Stimulated activated CD8-positive, alpha-beta memory T cell treated with anti-CD3 and anti-CD28 coated beads, Interleukin-15, amount 100 ng/mL, for 1 hour (primary cell): ENCODE measurements around the gene UGDH.
"Not testable (repeated sequence)": the region's sequence is repeated elsewhere in the genome, so short reads cannot be mapped to it uniquely, and the experiment has no call there.

Experiments
- DNase-seq: peaks from one replicate; pipeline ENCODE4 v3.0.0-alpha.2; 2020; ENCODE audit warnings: low read depth

UGDH gene

DNA sequence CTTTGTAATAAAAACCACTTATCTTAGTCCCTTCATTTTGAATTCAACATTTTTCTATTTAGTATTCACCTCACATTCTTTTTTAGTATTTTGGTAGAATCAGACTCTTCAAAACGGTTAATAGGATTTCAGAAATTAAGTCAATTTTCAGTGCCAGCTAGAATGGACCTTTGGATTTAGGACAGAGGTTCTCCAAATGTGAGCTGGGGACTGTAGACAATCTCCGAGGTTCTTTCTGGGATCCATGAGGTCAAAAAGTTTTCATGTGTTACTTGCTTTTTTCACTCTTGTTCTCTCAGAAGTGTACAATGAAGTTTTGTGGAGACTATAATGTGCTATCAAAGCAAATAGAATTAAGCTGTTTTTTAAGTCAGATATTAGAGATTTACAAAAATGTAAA is 2.3 kb upstream of the UGDH start:
- DNase-seq: no peak

DNA sequence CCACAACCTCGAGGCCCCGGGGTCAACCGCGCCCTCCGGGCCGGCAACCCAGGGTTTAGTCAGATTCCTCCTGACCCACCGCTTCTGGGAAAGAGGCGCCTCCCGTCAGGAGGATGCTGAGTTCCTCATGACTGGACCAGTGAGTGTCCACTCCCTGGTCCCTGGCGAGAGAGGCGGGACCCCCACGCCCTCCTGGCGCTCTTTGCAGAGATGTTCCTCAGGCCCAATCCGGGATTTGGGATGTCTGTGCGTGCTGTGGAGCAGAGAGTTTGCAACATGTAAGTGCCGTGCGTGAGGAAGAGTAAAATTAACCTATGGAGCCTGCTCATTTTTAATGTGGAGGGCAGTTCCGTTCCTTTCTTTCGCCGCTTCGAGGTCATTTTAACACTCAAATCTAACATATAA is 824 bp upstream of the UGDH start:
- no peak for DNase-seq

DNA sequence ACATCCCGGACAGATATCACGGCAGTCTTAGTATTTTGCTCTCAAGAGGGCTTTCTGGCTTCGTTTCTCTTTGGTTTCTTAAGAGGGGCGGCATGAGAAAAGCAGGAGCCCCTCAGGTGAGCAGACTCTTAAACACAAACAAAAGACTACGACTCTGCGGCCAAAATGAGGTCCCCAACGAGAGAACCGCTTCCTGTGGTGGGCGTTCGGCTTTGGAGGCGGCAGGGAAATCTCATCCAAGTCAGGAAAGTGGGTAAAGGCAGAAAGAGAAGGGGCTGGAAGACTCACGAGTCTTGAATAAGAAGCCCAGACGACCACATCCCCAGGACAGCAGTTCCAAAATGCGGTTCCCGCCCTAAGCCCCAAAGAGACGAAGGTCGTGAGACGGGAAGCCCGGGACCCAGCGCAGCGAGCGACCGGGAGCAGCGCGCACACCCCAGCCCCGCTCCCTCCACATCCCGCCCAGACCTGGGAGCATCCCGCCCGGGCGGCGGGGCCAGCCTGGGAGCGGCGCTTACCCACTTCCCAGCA is 409 bp downstream of the UGDH start:
- no peak for DNase-seq

DNA sequence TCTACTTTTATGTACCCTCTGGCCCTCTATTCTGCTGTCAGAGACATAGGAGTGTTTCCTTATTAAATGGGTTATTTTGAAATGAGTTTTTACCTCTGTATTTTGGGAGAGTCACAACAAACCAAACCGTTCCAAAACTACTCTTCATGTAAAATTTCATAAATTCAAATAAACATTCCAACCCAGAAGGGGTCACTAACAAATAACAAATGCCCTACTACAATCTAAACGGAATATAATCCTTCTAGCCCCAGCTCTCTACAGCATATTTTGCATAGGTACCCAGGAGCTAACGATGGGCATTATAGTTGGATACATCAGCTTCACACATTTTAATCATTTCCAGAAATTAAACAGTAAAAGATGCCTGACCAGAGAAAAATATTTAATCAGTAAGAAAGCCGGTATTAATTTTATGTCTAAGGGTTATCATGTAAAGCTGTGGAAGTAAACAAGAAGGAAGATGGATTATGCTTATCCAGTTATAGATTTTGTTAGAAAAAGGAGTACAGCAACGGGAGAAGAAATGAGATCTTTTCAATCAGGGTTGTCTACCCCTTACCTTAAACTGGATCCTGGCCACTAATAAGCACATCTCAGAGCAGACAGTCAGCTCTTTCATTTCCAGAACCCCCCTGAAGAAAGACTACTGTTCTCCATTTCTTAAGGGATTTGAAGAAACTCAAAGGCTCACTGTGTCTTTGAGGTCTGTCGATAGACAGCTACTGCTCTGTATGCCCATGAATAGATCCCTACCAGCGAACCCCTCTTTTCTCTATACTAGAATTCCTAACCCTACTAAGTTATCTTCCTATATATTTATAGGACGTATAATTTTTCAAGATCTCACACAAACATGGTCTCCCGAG is 1.2 kb downstream of the UGDH start:
- DNase-seq: no peak

DNA sequence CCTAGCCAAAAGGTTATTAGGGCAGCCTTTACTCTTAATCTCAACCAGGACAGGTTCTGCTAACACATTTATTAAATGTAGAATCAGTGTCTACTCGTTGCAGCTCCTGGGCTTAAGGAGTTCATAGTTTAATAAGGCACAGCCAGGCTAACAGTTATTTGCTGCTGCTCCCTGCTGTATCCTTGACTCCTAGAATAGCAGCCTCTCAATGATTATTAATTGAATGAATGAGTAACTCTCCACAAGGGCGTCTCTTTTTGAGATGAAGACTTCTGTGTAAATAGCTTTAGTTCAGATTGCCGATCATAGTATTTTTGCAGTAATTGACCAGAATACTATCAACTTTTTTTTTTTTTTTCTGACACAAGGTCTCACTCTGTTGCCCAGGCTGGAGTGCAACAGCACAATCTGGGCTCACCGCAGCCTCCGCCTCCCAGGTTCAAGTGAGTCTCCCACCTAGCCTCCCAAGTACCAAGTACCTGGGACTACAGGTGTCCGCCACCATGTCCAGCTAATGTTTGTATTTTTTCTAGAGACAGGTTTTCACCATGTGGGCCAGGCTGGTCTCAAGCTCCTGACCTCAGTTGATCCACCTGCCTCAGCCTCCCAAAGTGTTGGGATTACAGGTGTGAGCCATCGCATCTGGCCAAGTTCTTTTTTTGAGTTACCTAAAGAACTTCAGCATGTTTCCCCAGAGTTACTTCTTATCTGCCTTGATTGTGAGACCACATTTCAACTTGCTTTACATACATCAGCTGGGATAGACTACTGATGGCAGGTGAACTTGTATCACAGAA is 2.9 kb downstream of the UGDH start:
- DNase-seq: no peak

DNA sequence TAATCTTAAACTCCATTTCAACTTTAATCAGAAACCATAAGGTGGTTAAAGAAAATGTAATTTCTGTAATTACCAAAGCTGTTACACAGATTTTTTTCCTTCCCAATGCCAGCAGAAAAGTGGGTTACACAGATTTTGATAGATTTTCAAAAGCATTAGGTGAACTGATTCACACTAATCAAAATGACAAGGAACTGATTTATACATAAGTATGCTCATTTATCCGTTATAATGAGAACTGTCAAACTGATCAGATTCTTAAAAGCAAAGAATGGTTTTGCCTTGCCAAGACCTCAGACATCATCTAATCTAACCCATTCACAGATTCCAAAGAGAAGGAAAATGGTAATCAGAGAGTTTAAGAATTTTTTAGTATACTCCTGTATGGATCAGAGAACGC is 5.2 kb downstream of the UGDH start:
- DNase-seq: no peak

DNA sequence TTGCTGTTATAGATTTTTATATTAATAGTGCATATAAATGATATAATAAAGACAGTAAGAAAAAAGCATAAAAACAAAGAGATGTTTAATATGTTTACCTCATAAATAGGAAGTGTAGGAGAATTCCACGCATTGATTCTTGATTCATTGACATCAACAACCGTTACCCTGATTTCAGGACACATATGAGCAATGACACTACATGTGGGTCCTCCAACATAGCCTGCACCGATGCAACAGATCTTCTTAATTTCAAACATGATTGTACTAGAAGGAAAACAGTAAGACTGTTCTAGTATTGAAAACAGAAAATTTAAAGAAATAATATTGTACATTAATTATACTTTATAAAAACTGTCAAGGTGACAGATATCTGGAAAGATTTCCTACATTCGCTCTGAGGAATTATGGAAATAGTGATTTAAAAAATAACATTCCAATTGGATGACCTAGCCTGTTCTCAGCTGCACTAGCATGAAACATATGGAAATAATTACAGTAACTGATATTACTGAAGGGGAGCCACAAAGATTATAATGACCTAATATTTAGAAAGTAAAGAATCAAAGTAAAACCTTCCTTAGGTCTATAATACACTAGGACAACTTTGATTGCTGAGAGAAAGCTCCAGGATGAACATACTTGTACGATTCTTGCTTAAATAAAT is 5.9 kb downstream of the UGDH start:
- no peak for DNase-seq

DNA sequence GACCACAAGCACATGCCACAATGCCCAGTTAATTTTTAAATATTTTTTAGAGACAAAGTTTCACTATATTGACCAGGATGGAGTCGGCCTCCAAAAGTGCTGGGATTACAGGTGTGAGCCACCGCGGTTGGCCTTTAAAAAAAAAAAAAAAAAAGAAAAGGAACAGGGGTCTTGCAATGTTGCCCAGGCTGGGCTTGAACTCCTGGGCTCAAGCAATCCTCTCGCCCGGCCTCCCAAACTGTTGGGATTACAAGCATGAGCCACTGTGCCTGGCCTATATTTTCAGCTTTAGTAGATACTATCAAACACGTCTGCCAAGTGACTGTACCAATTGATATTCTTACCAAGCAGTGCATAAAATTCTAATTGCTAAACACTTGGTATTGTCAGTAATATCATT is 8.8 kb downstream of the UGDH start:
- DNase-seq: no peak

DNA sequence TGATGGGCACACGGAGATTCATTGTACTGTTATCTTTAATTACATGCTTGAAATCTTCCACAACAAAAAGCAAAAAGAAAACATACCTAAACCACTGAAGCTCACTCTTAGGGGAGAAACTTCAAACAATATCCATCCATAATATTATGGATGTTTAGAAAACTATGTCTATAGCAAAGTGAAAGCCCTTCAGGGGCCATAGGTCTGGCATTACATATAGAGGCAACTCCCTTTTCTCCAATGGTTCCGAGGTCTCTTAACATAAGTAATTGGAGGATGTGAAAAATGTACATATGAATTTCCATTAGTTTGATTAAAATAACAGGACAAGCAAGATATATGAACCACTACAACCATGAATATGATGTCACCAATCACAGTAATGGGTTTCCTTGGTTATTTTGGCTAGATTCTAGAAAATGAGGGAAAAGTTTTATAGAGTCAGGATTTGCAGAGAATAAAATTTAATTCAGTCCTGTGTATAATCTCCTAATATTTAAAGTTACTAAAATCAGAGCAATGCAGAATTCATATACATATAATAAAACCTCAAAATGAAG is 10.8 kb downstream of the UGDH start:
- no peak for DNase-seq

DNA sequence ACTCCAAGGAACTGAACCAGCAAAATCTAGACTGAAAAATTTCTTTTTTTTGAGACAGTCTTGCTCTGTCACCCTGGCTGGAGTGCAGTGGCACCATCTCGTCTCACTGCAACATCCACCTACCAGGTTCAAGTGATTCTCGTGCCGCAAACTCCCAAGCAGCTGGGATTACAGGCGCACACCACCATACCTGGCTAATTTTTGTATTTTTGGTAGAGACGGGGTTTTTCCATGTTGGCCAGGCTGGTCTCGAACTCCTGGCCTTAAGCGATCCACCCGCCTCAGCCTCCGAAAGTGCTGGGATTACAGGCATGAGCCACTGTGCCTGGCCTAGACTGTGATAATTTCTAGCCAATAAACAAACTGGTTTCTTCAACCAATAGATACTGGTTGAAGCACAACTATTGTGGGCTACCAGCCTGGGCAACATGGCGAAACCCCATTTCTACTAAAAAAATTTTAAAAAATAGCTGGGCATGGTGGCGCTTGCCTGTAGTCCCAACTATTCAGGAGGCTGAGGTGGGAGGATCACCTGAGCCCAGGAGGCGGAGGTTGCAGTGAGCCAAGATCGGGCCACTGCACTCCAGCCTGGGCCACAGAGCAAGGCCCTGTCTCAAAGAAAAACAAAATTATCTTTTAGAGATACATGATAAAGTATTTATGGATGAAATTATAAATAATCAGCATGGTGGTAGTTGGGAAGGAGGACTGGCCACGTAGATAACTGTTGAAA is 11.4 kb downstream of the UGDH start:
- not testable (repeated sequence) for DNase-seq

DNA sequence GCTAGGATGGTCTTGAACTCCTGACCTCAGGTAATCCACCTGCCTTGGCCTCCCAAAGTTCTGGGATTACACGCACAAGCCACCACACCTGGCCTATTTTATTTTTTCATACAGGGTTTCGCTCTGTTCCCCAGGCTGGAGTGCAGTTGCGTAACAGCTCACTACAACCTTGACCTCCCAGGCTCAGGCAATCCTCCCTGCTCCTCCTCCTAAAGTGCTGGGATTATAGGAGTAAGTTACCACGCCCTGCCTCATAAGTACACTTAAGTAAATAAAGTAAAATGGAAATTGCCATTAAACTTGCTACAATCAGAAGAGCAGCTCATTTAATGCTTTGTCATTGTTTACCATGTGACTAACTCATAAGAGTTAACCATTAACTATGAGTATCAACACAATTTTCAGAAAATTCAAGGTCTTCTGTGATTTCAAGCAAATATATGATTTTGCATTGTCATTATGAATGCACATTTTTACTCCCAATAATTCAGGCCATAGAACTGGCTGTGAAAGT is 12.3 kb downstream of the UGDH start:
- DNase-seq: no peak

DNA sequence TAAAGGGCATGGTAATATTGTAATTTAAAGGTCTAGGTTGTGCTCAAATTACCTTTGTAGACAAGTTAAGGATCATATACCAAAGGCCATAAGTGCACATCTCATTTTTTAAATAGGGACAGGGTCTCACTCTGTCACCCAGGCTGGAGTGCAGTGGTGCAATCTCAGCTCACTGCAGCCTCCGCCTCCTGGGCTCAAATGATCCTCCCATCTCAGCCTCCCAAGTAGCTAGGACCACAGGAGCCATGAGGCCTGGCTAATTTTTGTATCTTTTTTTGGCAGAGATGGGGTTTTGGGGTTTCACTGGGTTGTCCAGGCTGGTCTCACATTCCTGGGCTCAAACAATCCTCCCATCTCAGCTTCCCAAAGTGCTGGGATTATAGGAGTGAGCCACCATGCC is 13.0 kb downstream of the UGDH start:
- not testable (repeated sequence) for DNase-seq

DNA sequence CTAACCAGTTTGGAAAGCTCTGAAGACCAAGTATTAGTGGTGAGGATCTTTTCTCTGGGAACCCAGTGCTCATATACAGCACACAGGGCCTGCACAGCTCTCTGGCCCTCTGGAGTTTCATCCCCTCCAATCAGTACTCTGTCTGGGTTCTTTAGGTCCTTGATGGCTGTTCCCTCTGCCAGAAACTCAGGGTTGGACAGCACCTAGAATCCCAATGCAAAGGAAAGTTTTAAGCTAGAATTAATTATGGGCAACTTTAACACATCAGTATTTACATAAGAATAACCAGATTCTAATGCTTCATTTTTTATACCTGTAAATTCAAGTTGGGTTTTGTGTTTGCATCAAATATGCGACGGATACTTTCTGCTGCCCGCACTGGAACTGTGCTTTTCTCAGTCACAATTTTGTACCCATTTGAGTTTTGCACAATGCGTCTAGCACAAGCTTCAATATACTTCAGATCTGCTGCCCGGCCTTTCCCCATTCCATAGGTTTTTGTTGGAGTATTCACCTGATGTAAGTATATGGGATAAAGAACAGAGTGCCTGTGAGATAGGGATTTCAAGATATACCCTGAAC is 16.8 kb downstream of the UGDH start:
- DNase-seq: no peak

DNA sequence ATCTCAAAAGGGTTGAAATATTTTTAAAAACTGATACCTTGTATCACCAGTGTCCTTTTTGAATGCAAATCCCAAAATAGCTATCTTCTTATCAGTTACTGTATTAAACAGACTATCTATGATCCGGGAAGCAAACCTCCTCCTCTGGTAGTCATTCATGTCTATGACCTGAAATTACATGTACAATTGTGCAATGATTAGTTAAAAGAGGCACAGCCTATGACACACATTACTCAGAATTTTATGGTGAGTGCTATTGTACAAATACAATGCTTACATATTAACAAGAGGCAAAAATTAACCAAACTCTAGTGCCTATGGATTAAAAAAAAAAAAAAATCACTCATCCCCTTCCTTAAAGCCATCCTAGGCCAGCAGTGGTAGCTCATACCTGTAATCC is 21.7 kb downstream of the UGDH start:
- no peak for DNase-seq

DNA sequence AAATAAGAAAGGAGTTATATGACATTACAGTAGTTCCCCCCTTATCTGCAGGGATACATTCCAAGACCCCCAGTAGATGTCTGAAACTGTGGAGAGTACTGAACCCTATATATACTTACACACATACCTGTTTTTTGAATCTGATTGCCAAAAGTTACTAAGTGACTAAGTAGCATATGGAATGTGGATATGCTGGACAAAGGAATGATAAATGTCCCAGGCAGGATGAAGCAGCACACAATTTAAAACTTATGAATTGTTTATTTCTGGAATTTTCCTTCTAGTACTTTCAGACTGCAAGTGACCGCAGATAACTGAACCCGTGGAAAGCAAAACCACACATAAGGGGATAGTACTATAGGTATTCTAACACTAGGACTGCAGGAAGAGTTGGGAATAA is 22.7 kb downstream of the UGDH start:
- DNase-seq: no peak

DNA sequence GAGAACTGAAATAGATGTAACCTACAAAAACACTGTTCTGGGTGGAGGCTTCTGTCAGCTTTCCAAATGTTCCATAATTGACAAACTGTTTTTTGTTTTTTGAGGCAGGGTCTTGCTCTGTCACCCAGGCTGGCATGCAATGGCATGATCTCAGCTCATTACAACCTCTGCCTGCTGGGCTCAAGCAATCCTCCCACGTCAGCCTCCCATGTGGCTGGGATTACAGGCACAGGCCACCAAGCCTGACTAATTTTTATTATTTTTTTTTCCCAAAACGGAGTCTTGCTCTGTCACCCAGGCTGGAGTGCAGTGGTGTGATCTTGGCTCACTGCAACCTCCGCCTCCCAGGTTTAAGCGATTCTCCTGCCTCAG is 24.6 kb downstream of the UGDH start:
- DNase-seq: not testable (repeated sequence)

DNA sequence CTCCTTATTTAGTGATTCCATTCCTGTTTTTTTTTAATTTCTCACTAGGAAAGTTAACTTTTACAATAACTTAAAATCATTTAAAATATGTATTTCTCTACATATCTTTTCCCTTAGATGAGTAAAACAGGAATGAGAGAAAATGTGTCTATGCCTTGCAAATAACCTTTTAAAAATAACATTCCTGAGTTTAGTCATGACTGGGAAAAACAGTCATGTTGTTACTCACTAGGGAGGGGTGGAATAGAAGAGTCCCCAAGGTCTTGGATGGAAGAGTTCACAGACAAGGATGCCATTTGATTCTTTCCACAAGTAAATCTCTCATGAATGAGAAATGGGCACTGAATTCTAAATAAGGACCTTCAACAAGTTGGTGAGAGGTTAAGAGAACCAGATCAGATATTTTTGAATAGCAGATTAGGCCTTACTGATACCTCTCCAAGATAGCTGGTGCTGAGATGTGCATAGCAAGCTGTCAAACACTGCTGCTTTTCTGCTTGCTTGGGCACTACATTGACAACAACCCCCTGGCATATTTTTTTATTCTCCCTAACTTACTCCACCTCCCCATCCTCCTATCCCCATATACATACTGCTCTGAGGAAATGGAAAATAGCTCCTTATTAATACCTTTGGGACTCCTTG is 25.1 kb downstream of the UGDH start:
- no peak for DNase-seq

DNA sequence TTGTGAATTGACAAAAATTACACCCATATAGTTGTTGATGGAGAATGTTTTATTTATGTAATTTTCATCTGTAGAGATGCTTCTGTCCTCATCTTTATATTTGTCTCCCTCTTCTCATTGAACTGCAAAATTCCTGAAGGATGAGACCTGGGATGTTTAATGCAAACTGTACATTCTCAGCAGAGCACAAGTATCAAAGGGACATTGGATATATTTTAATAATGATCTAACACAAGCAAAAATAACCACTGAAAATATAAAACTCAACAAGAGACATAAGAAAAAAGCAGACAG is 28.6 kb downstream of the UGDH start:
- no peak for DNase-seq

DNA sequence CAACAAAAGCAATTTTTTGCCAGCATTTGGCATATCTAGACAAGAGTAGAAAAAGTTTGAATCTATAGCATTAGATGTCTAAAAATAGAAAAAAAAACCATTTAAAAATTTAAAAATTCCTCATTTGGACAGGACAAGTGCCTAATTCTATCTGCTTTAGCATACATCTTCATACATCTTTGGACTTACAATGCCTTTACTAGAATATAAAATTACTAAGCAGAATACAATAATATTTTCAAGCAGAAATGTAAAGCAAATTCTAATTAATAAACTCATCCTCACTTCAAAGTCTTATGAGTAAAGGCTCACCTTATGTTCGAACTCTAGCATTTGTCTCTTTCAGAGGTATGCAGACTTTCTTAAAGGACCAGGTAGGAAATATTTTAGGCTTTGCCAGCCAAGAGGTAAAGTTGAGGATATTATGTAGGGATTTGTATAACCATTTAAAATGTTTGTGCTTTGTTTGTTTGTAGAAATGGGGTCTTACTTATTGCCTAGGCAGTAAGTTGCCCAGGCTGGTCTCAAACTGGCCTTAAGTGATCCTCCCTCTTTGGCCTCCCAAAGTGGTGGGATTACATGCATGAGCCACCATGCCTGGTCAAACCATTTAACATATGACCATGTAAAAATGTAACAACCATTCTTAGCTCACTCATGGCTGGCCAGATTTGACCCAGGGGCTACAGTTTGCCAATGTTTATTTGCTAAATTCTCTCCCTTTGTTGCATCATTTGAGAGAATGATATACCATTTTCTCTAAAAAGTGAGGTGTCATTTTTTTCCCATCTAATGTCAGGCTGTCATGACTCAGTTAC is 29.1 kb downstream of the UGDH start:
- DNase-seq: no peak
